HUES64 (cell line): ENCODE results near the gene PRDX3.

Experiments used
- H3K27ac ChIP-seq: 2 replicates; pipeline ENCODE4 v1.7.0; 2013; ENCODE audit warnings: low read depth, low read length, inconsistent platforms
- H3K27me3 ChIP-seq: 2 replicates; pipeline ENCODE4 v1.6.1; 2013; ENCODE audit warnings: mild to moderate bottlenecking, low read length; ENCODE audit not compliant: insufficient read depth
- H3K36me3 ChIP-seq: 2 replicates; pipeline ENCODE4 v1.6.1; 2013; ENCODE audit warnings: mild to moderate bottlenecking, low read length; ENCODE audit not compliant: insufficient read depth
- H3K4me1 ChIP-seq: 2 replicates; pipeline ENCODE4 v1.6.1; 2013; ENCODE audit warnings: mild to moderate bottlenecking, low read length, moderate library complexity; ENCODE audit not compliant: insufficient read depth
- H3K4me3 ChIP-seq: 2 replicates; pipeline ENCODE4 v1.5.1; 2013; ENCODE audit warnings: mild to moderate bottlenecking, low read length, moderate library complexity
- H3K9ac ChIP-seq: 2 replicates; pipeline ENCODE4 v1.6.1; 2013; ENCODE audit warnings: mild to moderate bottlenecking, low read depth, low read length
- H3K9me3 ChIP-seq: 2 replicates; pipeline ENCODE4 v1.6.1; 2013; ENCODE audit warnings: low read depth, low read length; ENCODE audit not compliant: insufficient read depth
- WGBS: fragments of 150-250, 120-280 bp; methylation state at CpG from one replicate; pipeline ENCODE4 v1.1.7; 2013; ENCODE audit warnings: missing lambda C conversion rate; 5-methylcytosine and 5-hydroxymethylcytosine counted together

Gene PRDX3

DNA sequence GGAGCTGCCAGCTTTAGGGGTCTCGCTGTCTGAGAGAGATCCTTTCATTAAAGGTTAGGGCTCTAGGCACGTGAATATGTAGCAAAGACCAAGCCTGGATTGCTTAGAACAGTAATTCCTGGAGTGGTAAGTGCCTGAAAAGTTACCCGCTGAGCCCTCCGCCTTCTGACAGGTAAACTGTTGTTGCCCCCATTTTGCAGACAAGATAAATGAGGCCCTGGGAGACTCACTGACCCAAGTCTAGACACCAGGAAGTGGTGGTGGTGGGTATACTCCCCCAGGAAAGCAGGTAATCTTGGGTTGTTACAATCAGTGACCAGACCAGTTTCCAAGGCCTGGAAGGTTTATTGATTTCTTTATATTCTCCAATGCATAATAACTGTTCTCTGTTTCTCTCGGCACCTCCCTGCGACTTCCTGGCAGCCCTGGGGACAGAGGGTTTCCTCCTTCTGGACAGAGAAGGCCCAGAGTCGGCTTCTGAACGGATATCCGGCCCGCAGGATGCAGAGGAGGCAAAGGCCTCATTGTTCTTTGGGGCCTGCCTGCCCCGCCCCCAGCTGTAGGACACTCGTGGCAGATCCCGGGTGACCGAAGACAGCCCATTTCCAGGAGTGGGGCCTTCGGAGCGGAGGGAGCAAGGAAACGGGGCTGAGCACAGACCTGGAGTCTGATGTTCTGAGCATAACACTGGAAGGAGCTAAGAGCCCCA is 27.4 kb upstream of the PRDX3 start:
- Histone ChIP-seq H3K9ac (peak overlapping the region; percentile 93; the same call in 1 of the 2 replicates), H3K27me3 (peaks cover 19% of the 10 kb centered on the region), H3K4me1 (peaks cover 23% of the 10 kb centered on the region), H3K4me3 (peak overlapping the region; percentile 75), H3K27ac (no peak overlapping the region), H3K9me3 (no peaks in the 10 kb centered on the region), H3K36me3 (no peaks in the 10 kb centered on the region)
- 57% methylated on average over 17 of the region's 17 CpGs for WGBS

DNA sequence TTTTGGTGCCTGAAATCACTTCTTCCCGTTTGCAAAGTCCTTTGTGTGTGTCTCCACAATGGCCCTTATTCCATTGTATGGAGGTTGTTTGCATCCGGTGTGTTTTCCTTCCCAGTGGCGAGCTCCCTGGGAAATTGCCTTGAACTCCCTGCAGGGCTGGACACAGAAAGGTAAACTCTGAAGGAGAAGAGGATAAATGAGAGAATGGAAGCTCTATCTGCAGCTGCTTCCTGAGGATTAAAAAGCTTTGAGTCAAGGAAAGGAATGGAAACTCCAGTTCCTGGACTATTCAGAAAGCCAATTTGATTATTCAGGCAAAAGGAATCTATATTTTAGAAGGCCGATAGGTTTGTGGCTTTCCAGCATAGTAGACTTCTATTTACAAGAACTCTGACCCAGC is 24.4 kb upstream of the PRDX3 start:
- Histone ChIP-seq H3K4me1 (no peaks in the 10 kb centered on the region; the same call in 1 of the 2 replicates), H3K9me3 (no peaks in the 10 kb centered on the region), H3K27ac (peak overlapping the region; percentile 44; the same call in 1 of the 2 replicates), H3K36me3 (no peaks in the 10 kb centered on the region), H3K4me3 (no peak overlapping the region), H3K9ac (no peak overlapping the region), H3K27me3 (peaks cover 4% of the 10 kb centered on the region)
- 65% methylated on average over 4 of the region's 4 CpGs for WGBS

DNA sequence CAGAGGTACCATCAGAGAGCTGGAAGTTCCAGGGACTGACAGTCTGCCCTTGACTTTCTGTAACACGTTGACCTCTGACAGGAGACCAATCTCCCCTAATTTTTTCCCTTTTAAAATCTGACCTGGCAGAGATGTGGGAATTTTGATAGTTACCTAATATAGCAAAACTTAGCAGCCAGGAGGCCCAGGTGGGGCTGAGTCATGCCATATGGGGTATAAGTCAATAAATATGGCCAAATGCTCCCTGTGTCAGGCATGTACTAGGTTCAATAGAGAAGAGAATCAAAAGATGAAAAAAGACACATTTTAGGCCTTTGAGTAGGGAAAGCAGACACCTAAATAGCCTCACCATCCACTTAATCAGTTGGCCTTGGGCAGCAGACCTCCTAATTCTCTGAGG is 22.6 kb upstream of the PRDX3 start:
- no peaks in the 10 kb centered on the region for H3K9me3 ChIP-seq
- H3K9ac ChIP-seq = no peak overlapping the region
- no peaks in the 10 kb centered on the region for H3K36me3 ChIP-seq
- no peaks in the 10 kb centered on the region for H3K27me3 ChIP-seq
- H3K27ac ChIP-seq = no peak overlapping the region
- H3K4me3 ChIP-seq = no peak overlapping the region
- 82% methylated on average over 1 of the region's 1 CpG for WGBS
- H3K4me1 ChIP-seq = no peaks in the 10 kb centered on the region; the same call in 1 of the 2 replicates

DNA sequence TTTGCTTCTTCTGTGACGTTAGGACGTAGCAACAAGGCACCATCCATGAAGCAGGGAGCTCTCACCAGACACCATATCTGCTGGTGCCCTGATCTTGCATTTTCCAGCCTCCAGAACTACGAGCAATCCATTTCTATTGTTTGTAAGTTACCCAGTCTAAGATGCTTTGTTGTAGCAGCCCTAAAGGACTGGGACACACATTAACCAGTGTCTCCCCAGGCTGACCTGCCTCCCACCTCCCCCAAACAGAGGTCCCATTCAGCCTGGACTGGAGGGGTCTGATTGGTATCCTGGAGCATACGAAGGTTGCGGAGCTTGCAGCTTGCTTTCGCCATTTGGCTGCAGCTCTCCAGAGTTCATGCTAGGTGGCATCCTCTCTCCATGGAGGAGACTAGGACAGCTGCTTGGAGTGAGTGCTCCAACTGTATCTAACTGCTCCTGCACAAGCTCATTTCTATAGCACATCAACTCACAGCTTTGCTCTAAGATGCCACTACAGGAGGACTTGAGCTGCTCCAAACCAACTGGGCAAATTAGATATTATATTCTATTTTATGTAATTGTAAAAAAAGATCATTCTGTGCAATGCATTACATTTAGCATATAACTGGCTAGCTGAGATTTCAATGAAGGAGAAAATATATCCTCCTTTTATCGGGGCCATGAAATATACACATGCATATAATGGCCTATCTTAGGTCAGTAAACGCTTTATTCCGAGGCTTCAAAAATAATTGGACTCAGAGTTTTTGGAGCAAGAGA is 20.8 kb upstream of the PRDX3 start:
- Histone ChIP-seq H3K4me3 (no peak overlapping the region), H3K27ac (no peak overlapping the region), H3K9ac (no peak overlapping the region), H3K27me3 (no peaks in the 10 kb centered on the region), H3K36me3 (no peaks in the 10 kb centered on the region), H3K9me3 (no peaks in the 10 kb centered on the region), H3K4me1 (no peaks in the 10 kb centered on the region; the same call in 1 of the 2 replicates)
- 55% methylated on average over 9 of the region's 9 CpGs for WGBS

DNA sequence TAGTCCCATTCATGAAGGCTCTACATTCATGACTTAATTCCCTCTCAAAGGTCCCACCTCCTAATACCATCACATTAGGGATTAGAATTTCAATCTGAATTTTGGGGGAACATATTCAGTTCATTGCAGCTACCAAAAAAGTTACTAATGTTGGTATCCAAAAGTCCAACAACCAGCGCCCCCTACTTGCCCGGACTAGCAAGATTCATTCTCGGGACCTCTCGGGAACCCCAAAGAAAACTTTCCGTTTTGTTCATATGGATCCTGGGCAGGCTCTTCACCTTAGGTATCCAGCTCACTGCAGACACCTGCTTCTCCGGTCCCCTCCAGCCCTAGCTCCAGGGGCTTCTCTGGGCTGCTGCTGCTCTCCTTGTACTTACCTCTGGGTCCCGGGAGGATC is 19.8 kb upstream of the PRDX3 start:
- WGBS = 60% methylated on average over 7 of the region's 7 CpGs
- no peaks in the 10 kb centered on the region for H3K36me3 ChIP-seq

DNA sequence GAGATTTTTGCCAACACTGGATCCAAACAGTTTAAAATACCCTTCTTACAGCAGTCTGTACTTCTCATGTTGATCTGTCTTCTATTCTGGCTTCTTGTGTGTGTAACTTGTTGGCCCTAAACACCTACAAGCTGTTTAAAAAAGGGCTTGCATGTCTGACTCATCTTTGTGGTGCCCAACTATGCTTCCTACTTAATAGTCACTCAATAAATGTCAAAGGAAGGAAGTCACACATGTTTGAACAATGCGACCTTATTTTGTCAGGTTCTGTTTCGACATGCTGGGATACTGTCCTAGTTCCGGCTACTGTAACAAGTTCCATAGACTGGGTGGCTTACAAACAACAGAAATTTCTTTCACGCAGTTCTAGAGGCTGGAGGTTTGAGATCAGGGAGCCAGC is 19.3 kb upstream of the PRDX3 start:
- H3K4me1 ChIP-seq = no peaks in the 10 kb centered on the region; the same call in 1 of the 2 replicates
- H3K36me3 ChIP-seq = no peaks in the 10 kb centered on the region
- H3K27ac ChIP-seq = no peak overlapping the region
- 87% methylated on average over 4 of the region's 4 CpGs for WGBS
- no peak overlapping the region for H3K4me3 ChIP-seq
- H3K9ac ChIP-seq = no peak overlapping the region
- H3K9me3 ChIP-seq = no peaks in the 10 kb centered on the region
- H3K27me3 ChIP-seq = no peaks in the 10 kb centered on the region

More for the DNA sequence above, 19.8 kb upstream of the PRDX3 start:
- no peaks in the 10 kb centered on the region; the same call in 1 of the 2 replicates for H3K4me1 ChIP-seq
- H3K27ac ChIP-seq = no peak overlapping the region
- no peak overlapping the region for H3K4me3 ChIP-seq
- no peaks in the 10 kb centered on the region for H3K9me3 ChIP-seq
- H3K27me3 ChIP-seq = no peaks in the 10 kb centered on the region
- no peak overlapping the region for H3K9ac ChIP-seq

DNA sequence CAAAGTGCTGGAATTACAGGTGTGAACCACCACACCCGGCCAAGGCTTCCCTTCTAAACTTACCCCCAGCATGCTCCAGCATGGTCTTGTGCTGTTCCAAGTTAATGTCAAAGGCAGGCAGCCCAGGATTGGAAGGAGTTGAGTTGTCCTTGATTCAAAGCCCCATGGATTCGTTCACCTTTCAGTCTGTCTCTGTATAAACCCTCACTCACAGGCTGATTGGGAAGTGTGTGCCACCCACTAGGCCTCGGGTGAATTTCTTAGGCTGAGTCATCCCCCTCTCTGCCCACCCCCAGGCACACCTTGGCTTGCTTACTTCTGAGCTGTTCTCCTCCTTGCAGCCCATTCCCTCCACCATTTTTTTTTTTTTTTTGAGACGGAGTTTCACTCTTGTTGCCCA is 13.3 kb upstream of the PRDX3 start:
- Histone ChIP-seq H3K9ac (no peak overlapping the region), H3K27ac (no peak overlapping the region), H3K9me3 (no peaks in the 10 kb centered on the region)

DNA sequence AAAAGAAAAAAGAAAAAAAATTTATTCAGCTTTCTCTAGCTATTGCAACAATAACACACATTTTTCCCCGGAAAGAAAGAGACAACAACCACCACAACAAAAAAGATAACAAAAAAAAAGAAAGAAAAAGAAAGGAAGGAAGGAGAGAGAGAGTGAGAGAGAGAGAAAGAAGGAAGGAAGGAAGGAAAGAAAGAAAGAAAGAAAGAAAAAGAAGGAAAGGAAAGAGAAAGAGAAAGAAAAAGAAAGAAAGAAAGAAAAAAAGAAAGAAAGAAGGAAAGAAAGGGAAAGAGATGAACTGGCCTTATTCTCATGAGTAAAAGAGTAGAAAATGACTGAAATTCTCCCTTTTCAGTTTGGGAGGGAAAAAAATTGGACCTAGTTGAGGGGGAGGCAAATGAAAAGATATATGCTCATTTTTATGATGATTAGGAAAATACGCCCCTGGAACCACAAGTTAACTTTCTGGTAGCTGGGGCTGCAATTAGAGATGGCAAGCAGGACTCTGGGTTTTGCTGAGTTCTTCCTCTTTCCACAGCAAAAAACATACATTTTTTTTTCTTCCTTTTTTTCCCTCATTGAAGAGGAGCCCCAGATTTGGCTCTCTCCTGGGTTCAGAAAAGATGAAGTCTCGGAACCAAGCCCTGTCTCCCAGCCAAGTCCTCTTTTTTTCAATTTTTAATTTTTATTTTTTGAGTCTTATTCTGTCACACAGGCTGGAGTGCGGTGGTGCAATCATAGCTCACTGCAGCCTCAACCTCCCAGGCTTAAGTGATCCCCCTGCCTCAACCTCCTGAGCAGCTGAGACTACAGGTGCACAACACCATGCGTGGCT is 12.6 kb upstream of the PRDX3 start:
- Histone ChIP-seq H3K9me3 (no peaks in the 10 kb centered on the region), H3K4me3 (no peak overlapping the region), H3K9ac (no peak overlapping the region), H3K27ac (no peak overlapping the region), H3K4me1 (no peaks in the 10 kb centered on the region), H3K36me3 (no peaks in the 10 kb centered on the region), H3K27me3 (no peaks in the 10 kb centered on the region)
- 61% methylated on average over 4 of the region's 5 CpGs for WGBS

More for the DNA sequence above, 13.3 kb upstream of the PRDX3 start:
- Histone ChIP-seq H3K27me3 (no peaks in the 10 kb centered on the region), H3K36me3 (no peaks in the 10 kb centered on the region), H3K4me1 (no peaks in the 10 kb centered on the region), H3K4me3 (no peak overlapping the region)
- 73% methylated on average over 4 of the region's 4 CpGs for WGBS

DNA sequence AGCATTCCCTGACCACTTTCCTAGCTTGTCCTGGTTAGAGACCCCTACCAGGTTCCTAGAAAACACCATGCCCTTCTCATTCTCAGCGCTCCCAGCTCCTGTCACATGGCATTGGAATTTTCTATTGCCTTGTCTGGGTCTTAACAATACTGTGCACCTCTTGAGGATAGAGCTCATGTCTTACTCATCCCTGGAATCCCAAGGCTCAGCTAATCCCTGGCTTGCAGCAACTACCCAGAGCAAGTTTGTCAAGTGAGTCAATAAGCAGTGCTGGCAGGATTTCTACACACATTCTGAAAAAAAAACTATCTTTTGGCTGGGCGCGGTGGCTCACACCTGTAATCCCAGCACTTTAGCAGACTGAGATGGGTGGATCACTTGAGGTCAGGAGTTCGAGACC is 11.7 kb upstream of the PRDX3 start:
- Histone ChIP-seq H3K4me3 (no peak overlapping the region), H3K27ac (0 out of 2 replicates have a peak overlapping the region, but pooled peaks have one; percentile 20), H3K9me3 (no peaks in the 10 kb centered on the region), H3K36me3 (no peaks in the 10 kb centered on the region), H3K27me3 (no peaks in the 10 kb centered on the region), H3K4me1 (no peaks in the 10 kb centered on the region), H3K9ac (peak overlapping the region; percentile 5; the same call in 1 of the 2 replicates)
- 80% methylated on average over 4 of the region's 4 CpGs for WGBS

DNA sequence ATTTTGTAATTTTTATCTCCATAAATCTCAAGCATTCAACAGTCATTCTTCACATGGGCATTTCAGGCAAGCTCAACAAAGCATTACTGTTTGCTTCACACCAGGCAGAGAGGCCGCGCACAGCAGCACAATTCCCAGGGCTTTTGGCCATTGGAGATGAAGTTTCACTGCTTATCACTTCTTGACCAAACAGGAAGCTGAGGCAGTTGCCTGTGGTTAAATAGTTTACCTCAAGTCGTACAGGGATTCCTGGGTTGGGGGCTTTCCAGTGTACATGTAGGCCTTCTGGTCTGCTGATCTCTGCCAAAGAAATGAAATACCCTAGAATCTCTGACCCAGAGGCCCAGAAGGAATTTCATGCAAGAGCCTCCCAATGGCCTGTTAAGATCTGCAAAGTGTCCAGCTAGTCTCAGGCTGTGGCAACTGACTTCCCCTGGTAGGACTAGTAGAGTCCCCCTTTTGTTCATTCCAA is 11.2 kb upstream of the PRDX3 start:
- Histone ChIP-seq H3K27ac (0 out of 2 replicates have a peak overlapping the region, but pooled peaks have one; percentile 20), H3K9me3 (no peaks in the 10 kb centered on the region), H3K9ac (peak overlapping the region; percentile 5; the same call in 1 of the 2 replicates), H3K4me3 (no peak overlapping the region), H3K4me1 (no peaks in the 10 kb centered on the region), H3K36me3 (no peaks in the 10 kb centered on the region), H3K27me3 (no peaks in the 10 kb centered on the region)
- WGBS = 88% methylated on average over 3 of the region's 3 CpGs
